Measurements from ENCODE around the gene RIMS4. TPM values are rescaled to one million over a fixed set of nuclear protein-coding genes. Genes with fewer than 3 reads are reported as not detected.

RIMS4 gene
- total RNA-seq, 1 experiment from 2014 or later, result 4.0 TPM

DNA sequence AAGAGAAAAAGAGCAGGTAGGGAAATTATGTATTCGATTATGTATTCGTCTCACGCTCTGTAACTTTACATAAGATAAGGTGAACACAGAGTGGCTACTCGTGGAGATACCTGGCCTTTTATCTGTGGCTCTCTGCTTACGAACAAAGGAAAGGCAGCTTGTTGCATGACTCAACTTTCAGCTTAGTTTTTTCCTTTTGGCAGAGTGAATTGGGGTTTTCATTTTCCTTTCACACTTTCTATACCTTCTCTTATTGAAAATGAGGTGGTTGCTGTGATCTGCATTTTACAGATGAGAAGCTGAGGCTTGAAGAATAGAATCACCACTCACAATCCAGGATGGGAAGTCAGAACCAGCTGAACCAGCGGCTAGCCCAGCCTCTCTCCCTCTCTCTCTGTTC is 78.0 kb downstream of the RIMS4 start:
- peaks cover 62% of the 10 kb centered on the region for H3K4me1 ChIP-seq (ENCODE audit: control insufficient read depth, insufficient read depth, low read length)
- BruUV-seq (replicated peaks), result no TSS peak
- in situ Hi-C loops (cut with HindIII; ENCODE audit: low pct_unique_long_range_greater_than_20kb, low sequenced_read_pairs) (no loop called here), intact Hi-C loops (cut with micrococcal nuclease; ENCODE audit: unreplicated experiment) (no loop called here)
- ChIA-PET POLR2A (interaction anchor here (0.7 kb wide), 1 partner anchor 43 kb away, joined by 4 read pairs; no protein-coding TSS in a partner anchor), CTCF (interaction anchor here (0.6 to 2.0 kb wide), 3 partner anchors 11 to 90 kb away, joined by 3 to 33 read pairs (median 5); no protein-coding TSS in a partner anchor)
- H3K27ac ChIP-seq (ENCODE audit: low read length), result peak overlapping the region; percentile 99
- no peak for TF ChIP-seq REST (IDR thresholded peaks at IDR 0.05; ENCODE audit: insufficient read depth in 1 of 2, low read depth in 2 of 2, low read length in 1 of 2)
- TF ChIP-seq SIN3A (IDR thresholded peaks at IDR 0.05; ENCODE audit: borderline replicate concordance, insufficient read depth, low read depth, low read length), result no peak
- no peak for TF ChIP-seq POLR2AphosphoS5 (IDR thresholded peaks at IDR 0.05; ENCODE audit: low read depth, low read length)
- TF ChIP-seq CTCF (IDR thresholded peaks at IDR 0.05), result no peak
- no peak for TF ChIP-seq TCF7L2 (IDR thresholded peaks at IDR 0.05; ENCODE audit: low read depth, low read length)
- no peaks in the 10 kb centered on the region for H3K36me3 ChIP-seq (ENCODE audit: control insufficient read depth, insufficient read depth, low read length)
- no peaks in the 10 kb centered on the region; the same call in 1 of the 2 replicates for H3K9me3 ChIP-seq (ENCODE audit: control insufficient read depth, insufficient read depth, low read depth, low read length)
- H3K27me3 ChIP-seq (ENCODE audit: control insufficient read depth, insufficient read depth, low read length), result no peaks in the 10 kb centered on the region
- H3K4me3 ChIP-seq (ENCODE audit: low read depth in 2 of 2, low read length in 2 of 2), result no peak overlapping the region
- no peak for ATAC-seq
- DNase-seq (ENCODE audit: low read depth, low spot score), result no peak

GRCh38 chr20:44731657-44732056 is 78.7 kb downstream of the RIMS4 start:
- TF ChIP-seq REST (IDR thresholded peaks at IDR 0.05; ENCODE audit: insufficient read depth in 1 of 2, low read depth in 2 of 2, low read length in 1 of 2) (no peak), TCF7L2 (IDR thresholded peaks at IDR 0.05; ENCODE audit: low read depth, low read length) (0 out of 2 replicates have a peak, but pooled peaks have one; percentile 23), POLR2AphosphoS5 (IDR thresholded peaks at IDR 0.05; ENCODE audit: low read depth, low read length) (0 out of 2 replicates have a peak, but pooled peaks have one; percentile 38)
- H3K4me1 ChIP-seq (ENCODE audit: control insufficient read depth, insufficient read depth, low read length), result peaks cover 63% of the 10 kb centered on the region
- H3K9me3 ChIP-seq (ENCODE audit: control insufficient read depth, insufficient read depth, low read depth, low read length), result no peaks in the 10 kb centered on the region
- no peak for ATAC-seq
- CTCF ChIA-PET, result interaction anchor here (0.7 to 2.0 kb wide), 2 partner anchors 11 to 46 kb away, joined by 5 to 33 read pairs; no protein-coding TSS in a partner anchor
- H3K36me3 ChIP-seq (ENCODE audit: control insufficient read depth, insufficient read depth, low read length), result no peaks in the 10 kb centered on the region
- in situ Hi-C loops (cut with HindIII; ENCODE audit: low pct_unique_long_range_greater_than_20kb, low sequenced_read_pairs), result no loop called here
- POLR2A ChIA-PET, result no interaction called here
- BruUV-seq (replicated peaks), result no TSS peak
- peak overlapping the region; percentile 99 for H3K27ac ChIP-seq (ENCODE audit: low read length)
- H3K4me3 ChIP-seq (ENCODE audit: low read depth in 2 of 2, low read length in 2 of 2), result no peak overlapping the region
- no peak for DNase-seq (ENCODE audit: low read depth, low spot score)
- intact Hi-C loops (cut with micrococcal nuclease; ENCODE audit: unreplicated experiment), result no loop called here
- no peaks in the 10 kb centered on the region for H3K27me3 ChIP-seq (ENCODE audit: control insufficient read depth, insufficient read depth, low read length)
